Muscle layer of duodenum (tissue), 2 donors: Measurements from ENCODE around the gene CCL5.

ENCODE experiments used
- H3K27ac ChIP-seq: one replicate; pipeline ENCODE4 v1.7.0; 2013; ENCODE audit warnings: mild to moderate bottlenecking, low read length
- H3K27me3 ChIP-seq: one replicate; pipeline ENCODE4 v1.7.0; 2013; ENCODE audit warnings: low read depth, mild to moderate bottlenecking, control low read depth, low read length
- H3K36me3 ChIP-seq, 2 donors: one replicate each; pipeline ENCODE4 v1.7.0; 2013; ENCODE audit warnings: low read length in 2 of 2, control low read depth in 1 of 2, mild to moderate bottlenecking in 1 of 2; ENCODE audit not compliant: insufficient read depth in 2 of 2, control insufficient read depth in 1 of 2
- H3K4me1 ChIP-seq, 2 donors: one replicate each; pipeline ENCODE4 v1.7.0; 2013; ENCODE audit warnings: low read length in 2 of 2, mild to moderate bottlenecking in 2 of 2, control low read depth in 1 of 2, moderate library complexity in 1 of 2; ENCODE audit not compliant: insufficient read depth in 2 of 2, control insufficient read depth in 1 of 2
- H3K4me3 ChIP-seq, 2 donors: one replicate each; pipeline ENCODE4 v1.7.0; 2013; ENCODE audit warnings: low read length in 2 of 2, low read depth in 1 of 2, mild to moderate bottlenecking in 1 of 2
- H3K9me3 ChIP-seq, 2 donors: one replicate each; pipeline ENCODE4 v1.7.0; 2013; ENCODE audit warnings: low read length in 2 of 2, control low read depth in 1 of 2, mild to moderate bottlenecking in 1 of 2; ENCODE audit not compliant: control insufficient read depth in 1 of 2
- donor health status: healthy.

CCL5 gene

DNA sequence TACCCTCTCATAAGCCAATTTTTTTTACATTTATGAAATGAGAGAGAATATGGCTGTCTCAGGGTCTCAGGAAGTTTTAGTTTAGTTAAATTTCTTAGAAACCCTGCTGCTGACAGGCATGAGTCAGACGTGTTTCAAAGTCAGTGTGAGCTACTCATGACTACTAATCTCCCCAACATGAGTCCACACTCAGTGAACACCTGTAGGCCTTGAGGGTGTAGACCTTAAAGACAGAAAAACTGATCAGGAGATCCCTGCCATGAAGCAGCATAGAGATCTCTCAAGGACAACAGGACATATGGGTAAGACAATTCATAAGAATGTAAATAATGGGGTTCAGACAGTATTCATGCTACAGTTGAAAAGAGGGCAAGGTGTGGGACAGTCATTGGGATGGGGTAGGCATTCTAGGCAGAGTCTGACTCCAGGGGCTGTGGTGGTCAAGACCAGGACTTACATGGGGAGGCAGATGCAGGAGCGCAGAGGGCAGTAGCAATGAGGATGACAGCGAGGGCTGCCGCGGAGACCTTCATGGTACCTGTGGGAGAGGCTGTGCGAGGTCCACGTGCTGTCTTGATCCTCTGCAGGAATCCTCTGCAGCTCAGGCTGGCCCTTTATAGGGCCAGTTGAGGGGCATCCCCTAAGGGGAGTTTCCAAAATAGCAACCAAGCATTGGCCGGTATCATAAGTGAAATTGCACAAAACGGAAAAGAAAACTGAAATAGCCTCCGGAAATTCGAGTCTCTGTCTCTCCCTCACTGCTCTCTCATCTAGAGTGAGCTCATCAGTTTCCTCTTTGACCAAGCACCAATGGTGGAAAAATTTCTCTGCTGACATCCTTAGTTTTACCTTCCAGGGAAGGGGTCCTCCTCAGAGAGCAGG, at the start of gene CCL5:
Gene CCL5 (minus strand): TSS at position 588 of the 882 bp plus-strand sequence.
- Histone ChIP-seq H3K4me1 (no peaks in the 10 kb centered on the region), H3K27ac (no peak within 1 kb of the TSS), H3K27me3 (no peaks in the 10 kb centered on the region), H3K36me3 (no peaks in the 10 kb centered on the region), H3K9me3 (no peaks in the 10 kb centered on the region), H3K4me3 (no peak within 1 kb of the TSS)

DNA sequence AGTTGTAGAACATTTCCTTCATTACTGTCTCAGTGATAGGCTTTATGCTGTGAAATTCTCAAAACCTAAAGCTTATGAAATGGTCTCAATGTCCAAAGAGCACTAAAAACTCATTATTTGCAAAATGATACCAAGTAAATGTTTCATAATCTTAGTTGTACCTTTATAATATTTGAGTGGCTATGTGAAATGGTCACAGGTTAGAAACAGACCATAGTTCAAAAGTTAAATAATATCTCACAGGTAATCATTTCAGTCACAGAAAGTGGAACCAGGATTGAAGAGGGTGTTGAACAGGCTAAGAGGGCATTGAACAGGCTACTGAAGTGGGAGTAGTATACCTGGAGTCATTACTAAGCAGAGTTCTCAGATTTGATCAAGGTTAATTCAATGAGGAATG, 47.6 kb upstream of the CCL5 start:
- Histone ChIP-seq H3K27me3 (no peaks in the 10 kb centered on the region), H3K4me3 (no peak overlapping the region), H3K36me3 (no peaks in the 10 kb centered on the region), H3K27ac (no peak overlapping the region), H3K4me1 (peaks cover 7 to 11% of the 10 kb centered on the region in 2 donors), H3K9me3 (no peaks in the 10 kb centered on the region)

DNA sequence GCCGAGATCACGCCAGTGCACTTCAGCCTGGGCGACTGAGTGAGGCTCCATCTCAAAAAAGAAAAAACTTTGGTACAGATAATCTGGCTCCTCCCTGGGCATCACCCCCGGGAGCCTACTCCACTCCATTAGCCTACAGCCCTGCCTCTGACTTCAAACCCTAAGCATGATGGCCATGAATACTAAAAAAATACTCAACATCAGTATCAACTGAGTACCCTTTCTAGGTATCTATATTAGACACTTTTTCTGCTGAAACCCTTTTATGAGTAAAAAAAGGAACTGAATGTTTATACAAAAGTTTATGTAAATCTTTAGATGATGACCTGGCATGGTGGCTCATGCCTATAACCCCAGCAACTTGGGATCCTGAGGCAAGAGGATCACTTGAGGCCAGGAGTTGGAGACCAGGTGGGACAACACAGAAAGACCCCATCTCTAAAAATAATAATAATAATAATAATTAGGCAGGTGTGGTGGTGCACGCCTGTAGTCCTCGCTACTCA, 43.5 kb upstream of the CCL5 start:
- Histone ChIP-seq H3K4me1 (no peaks in the 10 kb centered on the region), H3K27ac (no peak overlapping the region), H3K27me3 (no peaks in the 10 kb centered on the region), H3K4me3 (no peak overlapping the region), H3K36me3 (no peaks in the 10 kb centered on the region), H3K9me3 (no peaks in the 10 kb centered on the region)

DNA sequence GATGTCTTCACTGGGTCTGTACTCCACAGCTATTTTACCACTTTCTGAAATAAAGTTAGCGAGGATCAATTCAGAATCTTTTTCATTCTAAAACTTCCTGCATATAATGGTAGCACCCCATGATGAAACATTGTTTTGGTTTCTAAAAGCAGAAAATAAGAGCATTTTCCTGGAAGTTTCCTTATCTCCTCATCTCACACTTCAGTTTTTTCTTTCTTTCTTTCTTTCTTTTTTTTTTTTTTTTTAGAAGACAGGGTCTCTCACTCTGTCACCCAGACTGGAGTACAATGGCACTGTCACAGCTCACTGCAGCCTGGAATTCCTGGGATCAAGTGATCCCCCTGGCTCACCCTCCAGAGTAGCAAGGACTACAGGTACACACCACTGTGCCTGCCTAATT, 40.1 kb upstream of the CCL5 start:
- Histone ChIP-seq H3K36me3 (no peaks in the 10 kb centered on the region), H3K9me3 (no peaks in the 10 kb centered on the region), H3K27me3 (no peaks in the 10 kb centered on the region), H3K4me3 (no peak overlapping the region), H3K27ac (no peak overlapping the region), H3K4me1 (no peaks in the 10 kb centered on the region)

DNA sequence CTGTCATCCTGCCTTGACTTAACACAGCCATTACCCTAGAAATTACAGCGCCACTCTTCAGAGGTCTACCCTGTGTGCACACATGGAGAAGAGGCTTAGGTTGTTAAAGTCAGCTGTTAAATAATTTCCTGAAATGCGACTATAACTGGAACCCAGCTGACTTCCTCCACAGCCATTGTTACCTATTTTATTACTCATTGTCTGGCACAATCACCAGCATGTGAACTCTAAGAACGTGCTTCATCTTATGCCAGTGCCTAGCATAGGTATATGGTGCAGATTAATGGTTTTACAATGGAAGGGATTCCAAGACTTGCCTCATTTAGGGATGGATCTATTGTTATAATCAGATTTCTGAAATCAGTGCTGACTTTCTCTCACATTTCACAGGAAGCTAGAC, 38.5 kb upstream of the CCL5 start:
- H3K27me3 ChIP-seq, result no peaks in the 10 kb centered on the region
- H3K36me3 ChIP-seq, result no peaks in the 10 kb centered on the region
- H3K27ac ChIP-seq, result no peak overlapping the region
- no peaks in the 10 kb centered on the region for H3K9me3 ChIP-seq
- H3K4me3 ChIP-seq, result no peak overlapping the region
- H3K4me1 ChIP-seq, result no peaks in the 10 kb centered on the region

DNA sequence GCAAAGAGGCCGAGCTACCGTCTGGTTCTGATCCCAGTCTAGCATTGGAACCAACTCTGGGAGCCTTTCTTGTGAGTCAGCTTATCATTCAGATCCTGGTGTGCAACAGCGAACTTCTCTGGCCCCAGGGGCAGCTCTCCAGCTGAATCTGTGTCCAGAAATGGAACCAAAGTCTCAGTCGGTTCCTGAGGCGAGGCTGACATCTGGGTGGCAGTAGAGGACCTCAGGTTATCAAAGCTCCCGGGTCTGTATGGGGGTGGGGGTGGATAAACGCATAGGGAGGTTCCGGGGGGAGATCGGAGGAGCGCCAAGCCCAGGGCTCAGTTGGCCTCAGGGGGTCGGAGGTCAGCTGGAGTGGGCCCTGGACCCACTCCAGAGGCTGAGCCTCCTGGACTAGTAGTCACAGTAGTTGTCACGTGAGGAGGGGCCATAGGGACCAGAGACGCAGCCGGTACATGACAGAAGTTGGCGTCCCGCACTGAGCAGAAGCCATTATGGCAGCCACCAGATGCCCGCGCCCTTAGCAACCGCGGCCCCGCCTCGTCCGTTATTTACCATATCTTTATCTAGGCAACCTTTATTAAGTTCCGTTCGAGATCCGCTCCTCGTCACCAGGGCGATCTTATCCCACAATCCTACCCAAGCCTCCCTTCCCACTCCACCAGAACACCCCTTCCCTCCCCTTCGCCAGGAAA, 37.5 kb upstream of the CCL5 start:
- Histone ChIP-seq H3K27ac (no peak overlapping the region), H3K4me1 (no peaks in the 10 kb centered on the region), H3K4me3 (no peak overlapping the region), H3K27me3 (no peaks in the 10 kb centered on the region), H3K36me3 (no peaks in the 10 kb centered on the region), H3K9me3 (no peaks in the 10 kb centered on the region)

DNA sequence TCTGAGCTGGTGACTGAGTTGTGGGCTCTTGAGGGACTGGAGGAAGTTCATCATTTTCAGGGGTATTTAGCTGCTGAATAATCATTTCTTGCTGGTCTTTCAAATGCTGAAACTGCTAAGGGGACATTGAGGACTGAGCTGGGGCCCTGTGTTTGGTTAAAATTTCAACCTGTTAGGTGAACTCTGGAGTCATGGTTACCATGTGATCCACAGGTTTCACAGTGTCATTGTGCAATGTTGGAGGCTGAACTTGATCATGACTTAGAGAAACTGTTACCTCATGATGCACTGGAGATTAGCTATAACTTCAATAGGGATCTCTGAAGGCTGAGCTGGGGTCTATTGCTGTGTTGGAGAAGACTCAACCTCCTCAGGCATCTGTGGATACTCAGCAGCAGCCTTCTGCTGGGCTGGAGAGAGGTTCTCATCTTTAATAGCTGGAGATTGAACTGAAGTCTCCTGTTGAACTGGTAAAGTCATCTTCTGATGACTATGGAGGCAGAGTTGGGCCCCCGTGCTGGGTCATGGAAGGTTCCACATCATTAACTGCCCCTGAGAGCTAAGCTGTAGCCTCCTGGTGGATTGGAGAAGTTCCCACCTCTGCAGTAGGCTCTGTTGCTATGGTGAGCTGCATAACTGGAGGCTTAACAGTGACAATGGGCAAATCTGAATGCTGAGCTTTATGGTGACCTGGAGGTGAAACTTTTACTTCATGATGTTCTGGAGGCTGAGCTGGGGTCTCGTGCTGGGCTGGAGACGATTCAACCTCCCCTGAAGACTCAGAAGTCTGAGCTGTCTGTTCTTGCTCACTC, 35.2 kb upstream of the CCL5 start:
- no peaks in the 10 kb centered on the region for H3K9me3 ChIP-seq
- no peaks in the 10 kb centered on the region for H3K27me3 ChIP-seq
- no peaks in the 10 kb centered on the region for H3K4me1 ChIP-seq
- H3K27ac ChIP-seq, result no peak overlapping the region
- no peaks in the 10 kb centered on the region for H3K36me3 ChIP-seq
- no peak overlapping the region for H3K4me3 ChIP-seq

DNA sequence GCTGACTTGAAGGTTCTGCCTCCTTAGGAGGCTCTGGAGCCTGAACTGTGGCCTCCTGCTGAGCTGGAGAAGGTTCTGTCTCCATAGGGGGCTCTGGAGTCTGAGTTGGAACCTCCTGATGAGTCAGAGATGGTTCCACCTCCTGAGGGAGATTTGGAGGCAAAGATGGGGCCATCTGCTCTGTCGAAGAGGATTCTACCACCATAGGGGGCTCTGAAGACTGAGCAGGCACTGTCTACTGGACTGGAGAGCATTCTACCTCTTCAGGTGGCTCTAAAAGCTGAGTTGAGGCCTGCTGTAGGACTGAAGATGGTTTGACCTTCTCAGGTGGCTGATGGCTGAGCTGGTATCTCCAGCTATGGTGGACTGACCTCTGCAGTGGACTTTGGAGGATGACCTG, 34.2 kb upstream of the CCL5 start:
- H3K4me1 ChIP-seq, result no peaks in the 10 kb centered on the region
- H3K4me3 ChIP-seq, result no peak overlapping the region
- no peaks in the 10 kb centered on the region for H3K9me3 ChIP-seq
- H3K27me3 ChIP-seq, result no peaks in the 10 kb centered on the region
- H3K36me3 ChIP-seq, result no peaks in the 10 kb centered on the region
- H3K27ac ChIP-seq, result no peak overlapping the region

DNA sequence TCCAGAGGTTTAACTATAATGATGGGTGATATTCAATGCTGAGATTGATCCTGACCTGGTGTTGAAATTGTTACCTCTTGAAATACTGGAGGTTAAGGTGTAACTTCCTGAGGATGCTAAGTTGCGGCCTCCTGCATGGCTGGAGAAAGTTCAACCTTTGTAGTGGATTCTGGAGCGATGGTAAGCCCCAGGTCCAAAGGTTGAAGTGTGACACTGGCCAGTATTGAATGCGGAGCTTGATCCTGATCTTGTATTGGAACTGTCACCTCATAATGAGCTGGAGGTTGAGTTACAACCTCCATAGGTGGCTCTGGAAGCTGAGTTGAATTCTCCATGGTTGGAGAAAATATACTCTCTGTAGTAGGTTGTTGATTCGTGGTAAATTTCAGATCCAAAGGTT, 33.4 kb upstream of the CCL5 start:
- Histone ChIP-seq H3K4me1 (no peaks in the 10 kb centered on the region), H3K36me3 (no peaks in the 10 kb centered on the region), H3K4me3 (no peak overlapping the region), H3K27ac (no peak overlapping the region), H3K27me3 (no peaks in the 10 kb centered on the region), H3K9me3 (no peaks in the 10 kb centered on the region)

DNA sequence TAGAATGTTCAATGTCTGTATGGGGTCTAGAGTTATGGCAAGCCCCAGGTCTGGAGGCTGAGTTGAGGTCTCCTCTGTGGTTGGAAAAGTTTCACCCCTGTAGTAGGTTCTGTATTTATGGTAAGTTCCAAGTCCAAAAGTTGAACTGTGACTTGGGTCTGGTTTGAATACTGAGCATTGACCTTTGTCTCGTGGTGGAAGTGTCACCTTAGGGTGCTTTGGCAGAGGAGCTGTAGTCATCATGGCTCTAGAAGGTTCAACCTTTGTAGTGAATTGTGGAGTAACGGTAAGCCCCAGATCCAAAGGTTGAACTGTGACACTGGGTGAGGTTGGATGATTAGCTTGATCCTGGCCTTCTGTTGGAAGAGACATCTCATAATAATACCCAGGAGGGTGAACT, 32.8 kb upstream of the CCL5 start:
- Histone ChIP-seq H3K27ac (no peak overlapping the region), H3K4me3 (no peak overlapping the region), H3K36me3 (no peaks in the 10 kb centered on the region)

DNA sequence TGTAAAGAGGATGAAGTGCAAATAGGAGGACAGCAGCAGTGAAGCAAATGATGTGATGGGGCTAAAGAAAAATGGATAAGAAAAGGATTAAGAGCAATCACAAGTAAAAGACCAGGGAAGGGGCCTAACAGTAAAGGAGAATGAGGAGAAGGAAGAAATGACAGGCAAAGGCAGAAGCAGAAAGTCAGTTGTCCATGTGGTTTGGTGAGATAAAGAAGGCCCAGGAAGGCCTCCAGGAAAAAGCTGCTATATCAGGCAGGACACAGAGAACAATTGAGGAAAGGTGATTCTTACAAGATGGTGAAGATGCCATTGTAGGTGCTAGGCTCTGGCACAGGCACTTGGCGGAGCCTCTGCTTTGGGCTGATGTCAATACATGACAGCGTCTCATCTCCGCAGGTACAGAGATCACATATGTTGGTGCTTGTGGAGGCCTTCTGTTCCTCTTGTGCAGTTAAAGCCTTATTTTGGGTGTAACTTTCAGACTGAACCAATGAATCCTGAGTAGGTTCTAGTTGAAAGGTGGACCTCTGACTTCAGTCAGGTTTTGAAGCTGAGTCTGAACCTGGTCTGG, 32.3 kb upstream of the CCL5 start:
- Histone ChIP-seq H3K4me3 (no peak overlapping the region), H3K36me3 (no peaks in the 10 kb centered on the region), H3K27me3 (no peaks in the 10 kb centered on the region), H3K4me1 (no peaks in the 10 kb centered on the region), H3K27ac (no peak overlapping the region), H3K9me3 (no peaks in the 10 kb centered on the region)

More for the DNA sequence above, 32.8 kb upstream of the CCL5 start:
- Histone ChIP-seq H3K27me3 (no peaks in the 10 kb centered on the region), H3K4me1 (no peaks in the 10 kb centered on the region), H3K9me3 (no peaks in the 10 kb centered on the region)
